GM12892 (cell line): ENCODE results near the gene ENGASE.

Experiments used
- POLR2A ChIP-seq: IDR thresholded peaks from 2 replicates; pipeline ENCODE4 v1.6.1; 2011; ENCODE audit warnings: low read depth, low read length, control low read depth
- POLR2AphosphoS5 ChIP-seq: IDR thresholded peaks from 2 replicates; pipeline ENCODE4 v1.6.1; 2011; ENCODE audit warnings: low read depth, low read length, control low read depth

- no peak for TF ChIP-seq POLR2AphosphoS5
- no peak for TF ChIP-seq POLR2A
Measured at GRCh38 chr17:79129523-79129922, 54.9 kb downstream of the ENGASE start.
